ENCODE results near the gene FGD3.

FGD3 gene

DNA sequence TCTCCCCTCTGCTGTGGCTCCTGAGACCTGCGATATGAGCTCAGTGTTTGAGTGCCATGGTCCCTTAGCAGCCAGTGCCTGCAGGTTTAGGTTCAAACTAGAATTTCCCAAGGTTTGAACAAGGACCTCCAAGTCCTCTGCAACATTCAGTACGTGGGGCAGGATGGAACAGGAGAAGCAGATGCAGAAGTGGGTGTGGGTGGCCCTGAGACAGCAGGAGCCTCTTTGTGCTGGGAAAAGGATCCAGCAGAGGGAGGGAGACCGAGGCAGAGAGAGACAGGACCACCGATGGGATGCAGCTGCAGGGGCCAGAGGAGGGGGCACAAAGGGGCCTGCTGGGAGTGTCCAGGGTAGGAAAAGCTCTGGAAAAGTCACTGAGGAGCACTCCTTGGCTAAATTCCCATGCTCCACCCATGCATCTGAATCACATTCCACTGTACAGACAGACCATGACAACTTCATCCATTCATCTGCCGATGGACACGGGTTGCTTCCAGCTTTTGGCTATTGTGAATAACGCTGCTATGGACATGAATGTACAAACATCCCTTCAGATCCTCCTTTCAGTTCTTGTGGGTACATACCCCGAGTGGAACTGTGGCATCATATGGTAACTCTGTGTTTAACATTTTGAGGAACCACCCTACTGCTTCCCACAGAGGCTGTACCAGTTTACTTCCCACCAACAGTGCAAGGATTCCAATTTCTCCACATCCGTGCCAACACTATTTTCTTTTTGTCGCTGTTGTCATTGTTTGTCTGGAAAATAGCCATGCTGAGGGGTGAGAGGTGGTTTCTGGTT lies 84.5 kb downstream of the FGD3 start:
- no peak for DNase-seq (ENCODE audit: low read depth)

GRCh38 chr9:93032545-93032944 lies 85.2 kb downstream of the FGD3 start:
- DNase-seq (ENCODE audit: low read depth): no peak

GRCh38 chr9:93033531-93033930 lies 86.2 kb downstream of the FGD3 start:
- no peak for DNase-seq (ENCODE audit: low read depth)

DNA sequence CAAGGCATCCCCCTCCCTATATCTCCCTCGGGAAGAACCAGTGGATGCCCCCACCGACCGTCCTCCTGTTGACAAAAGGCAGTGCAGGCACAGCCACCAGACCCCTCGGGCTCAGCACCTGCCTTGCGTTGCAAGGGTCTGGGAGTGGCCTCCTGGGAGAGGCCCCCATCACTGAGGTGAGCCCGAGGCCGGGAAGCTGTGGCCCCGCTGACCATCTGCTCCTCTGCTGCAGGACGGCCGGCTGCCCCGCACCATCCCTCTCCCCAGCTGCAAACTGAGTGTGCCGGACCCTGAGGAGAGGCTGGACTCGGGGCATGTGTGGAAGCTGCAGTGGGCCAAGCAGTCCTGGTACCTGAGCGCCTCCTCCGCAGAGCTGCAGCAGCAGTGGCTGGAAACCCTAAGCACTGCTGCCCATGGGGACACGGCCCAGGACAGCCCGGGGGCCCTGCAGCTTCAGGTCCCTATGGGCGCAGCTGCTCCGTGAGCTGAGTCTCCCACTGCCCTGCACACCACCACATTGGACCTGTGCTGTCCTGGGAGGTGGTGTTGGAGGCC lies 87.9 kb downstream of the FGD3 start:
- no peak for DNase-seq (ENCODE audit: low read depth)

DNA sequence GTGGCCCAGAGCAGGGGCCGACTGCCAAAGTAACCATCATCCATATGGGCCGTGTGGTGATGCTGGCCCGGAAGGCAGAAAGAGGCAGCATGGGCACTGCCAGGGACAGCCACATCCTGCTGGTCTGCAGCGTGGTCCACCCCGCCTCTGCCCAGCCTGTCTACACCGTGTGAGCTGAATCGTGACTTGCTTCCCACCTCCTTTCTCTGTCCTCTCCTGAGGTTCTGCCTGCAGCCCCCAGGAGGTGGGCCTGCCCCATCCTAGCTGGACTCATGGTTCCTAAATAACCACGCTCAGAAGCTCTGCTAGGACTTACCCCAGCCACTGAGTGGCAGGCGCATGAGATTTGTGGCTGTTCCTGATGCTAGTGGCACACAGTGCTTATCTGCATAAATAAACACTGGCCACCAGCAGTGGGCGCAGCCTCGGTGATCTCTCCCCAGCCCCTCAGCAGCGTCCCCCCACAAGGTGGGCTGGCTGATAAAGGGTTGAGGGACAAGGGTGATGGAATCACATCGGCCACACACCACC lies 88.6 kb downstream of the FGD3 start:
- no peak for DNase-seq (ENCODE audit: low read depth)

DNA sequence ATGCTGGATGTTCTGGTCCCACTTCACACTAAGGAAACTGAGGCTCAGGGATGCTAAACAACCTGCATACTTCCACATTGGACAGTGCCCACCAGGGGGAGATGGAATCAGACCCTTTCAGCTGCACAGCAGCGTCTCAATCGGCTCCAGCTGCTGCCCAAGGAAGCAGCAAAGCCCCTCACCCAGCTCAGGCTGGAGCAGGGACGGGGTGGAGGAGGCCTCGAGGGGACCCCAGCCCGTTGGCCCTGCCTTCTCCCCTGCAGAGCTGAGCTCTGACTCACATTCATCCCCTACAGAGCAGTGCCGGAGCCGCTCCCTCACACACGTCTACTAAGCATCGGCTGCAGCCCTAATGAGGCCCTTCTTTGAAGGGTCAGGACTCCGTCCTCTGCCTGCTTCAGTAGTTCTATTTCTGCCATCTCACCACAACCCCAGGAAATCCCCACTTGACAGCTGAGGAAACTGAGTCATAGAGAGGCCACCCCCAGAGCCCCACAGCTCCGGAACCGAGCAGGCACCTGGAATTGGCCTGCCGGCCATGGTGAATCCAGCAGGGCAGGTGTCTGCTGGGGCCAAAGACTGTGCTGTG lies 89.7 kb downstream of the FGD3 start:
- no peak for DNase-seq (ENCODE audit: low read depth)

- no peak for DNase-seq (ENCODE audit: low read depth)
These were observed 90.2 kb downstream of the FGD3 start for GRCh38 chr9:93037476-93037971.

DNA sequence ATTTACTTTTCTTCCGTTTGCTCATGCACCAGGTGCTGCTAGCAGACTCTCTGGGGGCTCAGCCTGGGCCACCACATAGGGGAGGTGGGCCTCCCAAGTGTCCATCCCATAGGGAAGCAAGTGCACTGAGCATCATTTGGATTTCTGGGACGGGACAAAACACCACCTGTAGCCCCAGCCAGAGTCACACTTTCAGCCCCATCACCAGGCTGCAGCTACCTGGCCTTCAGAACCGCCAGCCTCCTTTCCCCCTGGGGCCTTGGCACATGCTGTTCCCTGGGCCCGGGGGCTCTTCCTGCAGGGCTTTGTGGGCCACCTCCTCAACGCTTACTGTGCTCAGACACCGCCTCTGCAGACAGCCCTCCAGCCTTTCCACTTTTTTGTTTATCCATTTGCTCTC lies 91.6 kb downstream of the FGD3 start:
- DNase-seq (ENCODE audit: low read depth): no peak

DNA sequence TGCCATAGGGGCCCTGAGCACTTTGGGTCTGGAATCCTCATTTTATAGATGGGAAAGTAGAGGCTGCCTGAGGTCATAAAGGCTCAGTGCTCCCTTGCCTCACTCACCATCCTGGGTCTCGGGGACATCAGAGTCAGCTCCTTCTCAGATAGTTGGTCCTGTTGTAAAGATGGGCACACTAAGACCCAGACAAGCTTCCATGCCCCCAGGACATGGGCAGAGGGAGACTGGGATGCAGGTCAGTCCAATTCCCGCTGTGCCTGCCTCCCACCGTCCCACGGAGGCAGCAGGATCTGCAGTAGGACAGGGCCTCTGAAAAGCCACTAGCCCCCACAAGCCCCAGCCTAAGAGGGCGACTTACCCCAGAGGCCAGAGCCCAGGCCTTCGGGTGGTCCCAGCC lies 92.1 kb downstream of the FGD3 start:
- no peak for DNase-seq (ENCODE audit: low read depth)

GRCh38 chr9:93039976-93040375 lies 92.7 kb downstream of the FGD3 start:
- DNase-seq (ENCODE audit: low read depth): no peak

DNA sequence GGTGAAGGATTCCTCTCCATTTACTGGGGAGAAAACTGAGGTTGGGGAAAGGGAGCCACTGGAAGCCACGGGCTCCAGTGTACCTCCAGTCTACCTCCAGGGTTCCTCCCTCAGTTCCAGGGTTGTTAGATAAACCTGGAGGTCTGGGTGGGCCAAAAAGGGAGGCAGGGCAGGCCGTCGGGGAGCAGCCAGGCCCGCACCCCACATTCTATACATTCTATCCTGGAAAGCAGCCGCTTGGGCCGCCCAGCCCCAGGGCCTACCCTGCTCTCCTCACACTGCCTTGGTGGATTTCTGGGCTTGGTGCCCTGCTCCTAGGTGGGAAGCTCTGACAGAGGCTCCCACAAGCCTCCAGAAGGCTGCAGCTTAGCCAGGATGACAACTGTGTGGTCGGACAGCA lies 93.1 kb downstream of the FGD3 start:
- no peak for DNase-seq (ENCODE audit: low read depth)

DNA sequence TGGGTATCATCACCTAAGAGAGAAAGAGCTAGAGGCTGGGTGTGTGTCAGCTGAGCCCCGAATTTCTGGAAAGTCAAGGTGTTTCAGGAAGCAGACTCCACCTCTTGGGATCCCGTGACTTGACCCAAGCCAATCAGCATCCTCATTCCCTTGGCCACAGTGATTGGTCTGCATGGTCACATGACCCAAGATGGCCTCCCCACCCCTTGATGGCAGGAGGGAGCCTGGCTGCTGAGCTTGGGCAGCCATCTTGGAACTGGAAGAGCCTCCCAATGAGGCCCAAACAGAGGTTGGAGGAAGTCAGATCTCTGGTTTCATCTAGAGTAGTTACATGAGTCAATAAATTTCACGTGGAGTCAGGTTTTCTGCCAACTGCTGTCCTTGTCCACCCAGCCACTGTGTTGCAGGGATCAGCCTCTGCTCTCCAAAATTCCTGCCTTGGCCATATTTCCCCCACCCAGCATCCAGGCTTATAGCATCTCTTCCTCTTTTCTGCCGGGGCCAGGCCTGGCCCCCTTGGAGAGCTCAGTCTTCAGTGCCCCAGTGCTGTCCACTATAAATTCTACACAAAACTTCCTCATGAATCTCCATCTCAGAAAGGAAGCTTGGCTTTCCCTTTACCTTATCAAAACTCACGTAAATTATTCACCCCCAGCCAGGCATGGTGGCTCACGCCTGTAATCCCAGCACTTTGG lies 93.9 kb downstream of the FGD3 start:
- DNase-seq (ENCODE audit: low read depth): no peak

- DNase-seq (ENCODE audit: low read depth): no peak
These were observed 95.8 kb downstream of the FGD3 start for GRCh38 chr9:93043122-93043521.

- no peak for DNase-seq (ENCODE audit: low read depth)
These were observed 98.2 kb downstream of the FGD3 start for GRCh38 chr9:93045521-93045920.

- DNase-seq (ENCODE audit: low read depth): no peak
These were observed 101.5 kb downstream of the FGD3 start for GRCh38 chr9:93048566-93049448.

DNA sequence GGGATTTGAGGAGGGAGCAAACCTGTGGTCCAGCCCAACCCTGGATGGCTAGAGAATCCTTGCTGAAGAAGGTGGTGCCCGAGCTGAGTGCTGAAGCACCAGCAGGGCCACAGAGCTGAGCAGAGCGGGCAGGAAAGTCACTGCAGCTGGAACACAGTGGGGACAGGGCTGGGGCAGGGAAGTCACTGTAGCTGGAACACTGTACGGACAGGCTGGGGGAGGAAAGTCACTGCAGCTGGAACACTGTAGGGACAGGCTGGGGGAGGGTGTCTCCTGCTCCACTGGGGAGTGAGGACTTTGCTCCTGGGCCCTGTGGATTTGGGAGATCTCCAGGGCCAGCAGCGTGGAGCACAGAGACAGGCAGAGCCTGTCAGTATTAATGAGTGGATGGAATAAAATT lies 102.2 kb downstream of the FGD3 start:
- DNase-seq (ENCODE audit: low read depth): no peak

DNA sequence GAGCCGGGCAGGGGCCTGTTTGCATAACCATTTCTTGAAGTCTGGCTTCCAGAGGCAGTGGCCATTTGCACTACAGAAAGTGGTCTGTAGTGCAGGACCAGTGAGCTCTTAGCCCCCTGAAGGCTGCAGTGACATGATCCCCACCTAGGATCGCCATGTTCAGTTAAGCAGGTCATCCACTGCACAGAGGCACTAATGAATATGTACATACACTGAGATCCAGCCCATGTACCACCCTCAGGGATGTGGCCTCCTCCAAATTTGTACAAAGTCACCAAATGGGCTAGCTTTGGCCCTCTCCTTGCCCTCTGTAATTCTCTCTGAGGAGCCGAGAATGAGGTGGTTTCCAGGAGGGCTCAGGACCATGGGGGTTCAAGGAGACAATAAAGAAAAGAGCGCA lies 102.9 kb downstream of the FGD3 start:
- no peak for DNase-seq (ENCODE audit: low read depth)

GRCh38 chr9:93051680-93052089 lies 104.4 kb downstream of the FGD3 start:
- DNase-seq (ENCODE audit: low read depth): no peak

- no peak for DNase-seq (ENCODE audit: low read depth)
These were observed 105.6 kb downstream of the FGD3 start for GRCh38 chr9:93052791-93053540.

GRCh38 chr9:93053781-93054331 lies 106.5 kb downstream of the FGD3 start:
- DNase-seq (ENCODE audit: low read depth): no peak
